Cortex of kidney (tissue), 1 donor: ENCODE measurements around the gene TJP3.
A peak's percentile ranks its signal among the peaks of the same experiment; 100 is the strongest.

Source experiments
- DNase-seq: peaks from one replicate; lab custom pipeline; 2025; lab: John Stamatoyannopoulos, UW

TJP3 gene

DNA sequence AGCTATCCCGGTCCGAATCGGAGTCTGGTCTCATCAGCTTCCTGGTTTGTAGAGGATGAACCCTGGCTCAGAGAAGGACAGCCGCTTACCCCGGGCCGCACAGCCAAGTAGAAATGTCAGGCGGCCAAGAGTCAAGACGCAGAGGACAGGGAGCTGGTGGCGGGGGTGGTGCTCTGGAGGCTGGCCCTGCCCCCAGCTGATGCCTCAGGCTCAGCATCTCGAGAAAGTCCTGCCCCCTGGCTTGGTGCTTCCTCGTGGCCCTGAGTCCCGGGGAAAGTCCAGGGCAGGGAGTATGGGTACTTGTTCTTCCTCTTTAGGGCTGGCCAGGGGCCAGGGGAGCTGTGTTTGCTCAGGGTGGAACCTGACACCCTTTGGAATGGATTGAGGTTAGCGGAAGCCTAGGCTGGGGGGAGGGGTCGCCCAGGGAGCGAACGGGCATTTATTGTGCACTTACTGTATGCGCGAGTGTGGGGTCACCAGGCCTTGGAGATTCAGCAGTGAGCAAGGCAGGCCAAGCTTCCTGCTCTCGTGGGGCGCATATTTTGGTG lies 2.2 kb downstream of the TJP3 start:
- DNase-seq, result no peak

DNA sequence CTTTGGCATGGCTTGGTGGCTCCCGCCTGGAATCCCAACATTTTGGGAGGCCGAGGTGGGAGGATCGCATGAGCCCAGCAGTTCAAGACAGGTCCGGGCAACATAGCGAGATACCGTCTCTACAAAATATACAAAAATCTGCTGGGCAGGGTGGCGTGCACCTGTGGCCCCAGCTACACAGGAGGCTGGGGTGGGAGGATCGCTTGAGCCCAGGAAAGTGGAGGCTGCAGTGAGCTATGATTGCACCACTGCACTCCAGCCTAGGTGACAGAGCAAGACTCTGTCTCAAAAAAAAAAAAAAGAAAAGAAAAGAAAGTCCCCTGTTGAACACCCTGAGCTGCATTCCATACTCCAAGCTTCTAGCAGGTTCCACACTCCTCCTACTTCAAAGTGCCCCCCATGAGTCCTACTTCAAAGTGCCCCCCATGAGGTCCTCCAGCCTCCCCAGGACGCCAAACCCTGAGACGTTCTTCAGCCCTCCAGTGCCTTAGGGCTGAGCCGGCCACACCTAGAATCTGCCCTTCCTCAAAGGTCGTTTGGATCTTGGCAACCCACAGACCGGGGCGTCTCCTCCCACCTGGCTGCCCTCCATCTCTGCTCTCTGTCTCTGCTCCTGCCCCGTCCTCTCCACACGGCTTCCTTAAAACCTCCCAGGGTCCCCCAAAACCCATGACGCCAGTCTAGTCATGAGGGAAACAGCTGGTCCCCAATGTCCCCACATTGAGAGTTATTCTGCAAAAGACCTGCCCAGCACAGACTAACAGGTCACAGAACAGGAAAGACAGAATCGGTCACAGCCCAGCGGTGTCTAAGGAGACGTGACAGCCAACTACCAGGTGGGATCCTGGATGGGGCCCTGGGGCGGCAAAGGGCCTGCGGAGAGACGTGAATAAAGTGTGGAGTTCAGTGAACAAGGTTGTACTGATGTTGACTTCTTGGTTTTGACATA lies 4.8 kb downstream of the TJP3 start:
- no peak for DNase-seq

DNA sequence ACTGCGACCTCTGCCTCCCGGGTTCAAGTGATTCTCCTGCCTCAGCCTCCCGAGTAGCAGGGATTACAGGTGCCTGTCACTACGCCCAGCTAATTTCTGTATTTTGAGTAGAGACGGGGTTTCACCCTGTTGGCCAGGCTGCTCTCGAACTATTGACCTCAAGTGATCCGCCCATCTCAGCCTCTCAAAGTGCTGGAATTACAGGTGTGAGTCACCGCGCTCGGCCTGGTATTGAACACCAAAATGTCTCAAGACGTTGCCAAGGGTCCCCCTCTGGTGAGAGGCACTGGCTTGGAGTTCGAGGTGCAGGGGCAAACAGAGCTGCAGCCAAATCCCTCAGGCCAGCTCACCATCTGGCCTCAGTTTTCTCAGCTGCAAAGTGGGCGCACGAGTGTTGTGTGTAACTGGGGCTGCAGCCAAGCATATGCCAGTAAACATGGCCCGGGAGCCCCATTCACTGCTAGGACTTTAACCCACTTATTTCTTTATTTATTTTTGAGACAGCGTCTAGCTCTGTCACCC lies 8.0 kb downstream of the TJP3 start:
- DNase-seq, result no peak

DNA sequence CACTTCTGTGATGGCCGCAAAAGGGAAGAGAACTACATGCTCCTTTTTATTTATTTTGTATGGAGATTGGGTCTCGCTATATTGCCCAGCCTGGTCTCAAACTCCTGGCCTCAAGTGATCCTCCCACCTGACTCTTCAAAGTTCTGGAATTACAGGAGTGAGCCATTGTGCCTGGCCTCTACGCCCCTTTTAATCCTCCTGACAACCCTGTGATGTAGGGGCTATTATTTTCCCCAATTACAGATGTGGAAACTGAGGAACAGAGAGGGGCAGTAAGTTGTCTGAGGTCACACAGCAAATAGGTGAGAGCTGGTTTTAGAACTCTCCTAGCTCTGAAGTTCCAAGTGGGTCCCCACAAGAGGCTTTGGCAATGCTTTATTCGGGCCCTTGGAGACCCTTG lies 11.7 kb downstream of the TJP3 start:
- DNase-seq, result no peak

DNA sequence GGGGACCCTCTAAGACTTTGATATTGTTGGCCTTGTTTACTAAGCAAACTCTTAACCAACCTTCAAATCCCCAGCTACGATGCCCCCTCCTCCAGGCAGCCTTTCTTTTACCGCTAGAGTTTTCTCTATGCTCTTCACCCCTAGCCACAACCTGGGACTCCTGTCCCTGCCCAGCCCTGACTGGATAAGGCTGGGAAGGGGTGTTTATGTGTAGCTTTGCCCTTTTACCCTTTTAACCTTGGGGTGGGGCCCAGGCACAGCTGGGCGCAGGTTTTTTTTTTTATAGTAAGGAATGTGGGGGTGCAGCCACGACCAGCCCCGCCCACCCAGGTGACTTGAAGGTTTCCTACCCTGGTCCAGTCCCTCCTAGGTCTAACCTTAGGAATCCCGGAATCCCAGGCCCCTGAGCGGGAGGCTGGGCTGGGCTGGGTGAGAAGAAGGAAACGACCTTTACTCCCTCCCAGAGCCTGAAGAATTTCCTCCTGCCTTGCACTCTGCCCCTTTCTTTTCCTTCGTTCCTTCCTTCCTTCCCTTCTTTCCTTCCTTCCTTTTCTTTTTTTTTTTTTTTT lies 12.2 kb downstream of the TJP3 start:
- DNase-seq, result no peak

DNA sequence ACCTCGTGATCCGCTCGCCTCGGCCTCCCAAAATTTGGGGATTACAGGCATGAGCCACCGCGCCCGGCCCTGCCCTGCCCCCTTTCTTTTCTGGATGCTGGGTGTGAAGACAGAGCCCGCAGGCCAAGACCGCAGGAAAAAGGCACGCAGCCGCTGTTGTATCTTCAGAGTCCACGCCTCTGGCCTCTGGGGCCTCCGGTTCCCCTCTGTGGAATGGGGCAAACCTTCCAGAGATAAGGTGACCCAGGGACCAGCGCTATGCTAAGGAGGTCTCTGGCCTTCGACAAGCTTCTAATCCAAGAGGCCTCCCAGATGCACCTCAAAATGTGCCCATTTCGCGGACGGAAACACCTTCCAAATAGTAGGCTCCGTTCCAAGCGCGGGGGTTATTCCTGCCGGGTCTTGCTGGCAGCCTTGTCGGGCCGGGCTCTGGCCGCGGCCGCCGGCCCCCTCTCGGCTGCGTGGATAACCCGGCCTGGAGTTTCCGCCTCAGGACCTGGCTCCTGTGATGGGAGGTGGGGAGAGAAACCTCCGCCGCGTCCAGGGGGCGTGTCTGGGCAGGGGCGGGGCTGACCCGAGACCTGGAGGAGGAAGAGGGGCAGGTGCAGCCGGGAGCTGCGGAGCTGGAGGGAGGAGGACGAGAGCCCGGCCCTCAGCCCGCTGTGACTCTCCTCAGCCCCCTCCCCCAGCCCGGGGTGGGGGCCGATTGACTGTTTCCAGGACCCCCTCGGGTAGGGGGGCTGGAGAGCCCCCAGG lies 13.1 kb downstream of the TJP3 start:
- peak; percentile 66 for DNase-seq

DNA sequence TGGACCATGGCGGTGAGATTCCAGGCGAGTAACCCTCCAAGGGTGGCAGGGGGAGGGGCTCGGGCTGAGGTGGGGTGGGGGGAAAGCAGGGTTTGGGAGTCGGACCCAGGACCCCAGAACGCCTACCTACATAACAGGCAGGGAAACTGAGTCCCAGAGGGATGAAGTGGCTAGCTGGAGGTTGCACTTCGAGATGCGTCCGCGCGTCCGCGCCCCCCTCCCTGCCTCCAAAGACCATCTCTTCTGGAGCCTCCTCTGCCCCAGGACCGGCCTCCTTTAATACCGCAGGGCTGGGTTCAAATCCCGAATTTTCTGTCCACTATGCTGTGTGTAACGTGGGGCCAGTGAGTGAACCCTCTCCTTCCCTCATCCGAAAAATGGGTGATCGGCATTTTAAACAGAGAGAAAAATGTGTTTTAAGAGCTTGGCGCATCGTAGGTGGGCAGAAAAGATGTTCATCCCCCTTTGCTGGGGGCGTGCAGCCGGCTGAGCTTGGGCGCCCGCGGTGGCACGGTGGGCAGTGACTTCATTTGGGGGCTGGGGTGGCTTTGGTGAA lies 13.8 kb downstream of the TJP3 start:
- no peak for DNase-seq

DNA sequence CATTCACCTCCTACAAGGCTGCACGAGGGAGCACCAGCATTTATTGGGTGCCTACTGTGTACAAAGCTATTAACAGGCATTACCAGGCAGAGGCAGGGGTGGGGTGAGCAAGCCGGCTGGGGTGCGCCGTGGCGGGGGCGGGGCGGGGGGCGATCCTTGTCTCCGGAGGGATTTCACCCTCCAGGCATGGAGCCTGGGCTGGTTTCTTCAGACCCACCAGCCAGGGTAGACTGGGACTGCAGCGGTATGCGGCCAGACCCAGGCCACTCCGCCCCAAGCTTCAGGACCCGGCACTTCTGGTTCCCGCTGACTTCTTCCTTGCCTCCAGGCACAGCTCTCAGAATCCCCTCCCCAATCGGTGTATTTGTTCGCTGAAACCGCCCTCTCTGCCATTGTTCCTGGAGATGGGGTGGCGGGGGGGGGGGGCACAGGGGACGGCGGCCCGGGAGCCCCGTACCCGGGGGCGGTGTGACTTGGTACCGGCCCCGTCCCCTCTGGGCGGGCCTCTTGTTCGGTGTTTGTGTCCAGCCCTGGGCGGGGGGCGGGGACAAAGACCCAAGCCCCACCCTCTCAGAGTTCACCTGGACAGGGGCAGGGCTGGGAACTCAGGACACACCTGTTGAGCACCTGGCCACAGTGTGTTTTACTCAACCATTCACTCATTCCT lies 14.4 kb downstream of the TJP3 start:
- no peak for DNase-seq

DNA sequence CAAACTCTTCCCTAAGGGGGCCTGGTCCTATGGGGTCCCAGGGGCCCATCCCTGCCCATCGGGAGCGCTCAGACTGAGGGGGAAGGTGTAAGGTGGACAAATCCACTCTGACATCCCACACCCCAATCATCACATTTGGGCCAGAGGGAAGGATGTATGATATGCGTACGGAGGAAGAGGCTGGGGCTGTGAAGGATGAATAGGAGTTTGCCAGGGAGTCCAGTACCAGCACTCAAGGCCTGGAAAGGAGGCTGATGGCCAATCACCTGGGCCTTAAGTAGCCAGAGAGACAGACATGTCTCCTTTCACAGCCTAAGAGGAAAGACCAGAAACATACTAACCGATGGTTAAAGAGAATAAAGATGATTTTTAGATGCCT lies 14.9 kb downstream of the TJP3 start:
- DNase-seq, result no peak

DNA sequence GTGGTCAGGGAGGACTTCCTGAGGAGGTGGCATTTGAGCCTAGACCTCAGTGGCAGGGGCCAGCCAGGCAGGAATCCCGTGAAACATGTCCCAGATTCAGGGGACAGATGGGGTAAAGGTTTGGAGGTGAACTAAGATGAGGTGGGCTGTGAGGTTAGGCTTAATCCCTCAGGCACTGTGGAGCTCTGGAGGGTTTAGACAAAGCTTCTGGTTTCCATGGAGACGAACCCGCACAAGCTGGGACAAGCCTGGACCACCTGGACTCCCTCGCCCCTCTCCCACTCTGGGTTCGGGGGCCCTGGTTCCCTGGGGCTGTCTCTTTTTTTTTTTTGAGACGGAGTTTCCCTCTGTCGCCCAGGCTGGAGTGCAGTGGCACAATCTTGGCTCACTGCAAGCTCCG lies 15.7 kb downstream of the TJP3 start:
- no peak for DNase-seq

DNA sequence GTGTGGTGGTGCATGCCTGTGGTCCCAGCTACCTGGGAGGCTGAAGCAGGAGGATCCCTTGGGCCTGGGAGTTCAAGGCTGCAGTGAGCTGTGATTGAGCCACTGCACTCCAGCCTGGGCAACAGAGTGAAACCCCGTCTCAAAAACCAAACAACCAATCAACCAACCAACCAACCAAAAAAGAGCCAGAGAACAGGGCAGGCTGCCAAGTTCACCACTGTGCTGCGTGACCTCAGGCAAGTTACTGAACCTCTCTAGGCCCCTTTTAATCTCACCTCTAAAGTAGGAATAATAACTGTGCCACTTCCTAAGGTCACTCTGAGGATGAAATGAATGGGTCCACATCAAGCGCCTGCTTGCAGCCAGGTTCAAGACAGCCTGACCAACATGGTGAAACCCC lies 16.9 kb downstream of the TJP3 start:
- no peak for DNase-seq

DNA sequence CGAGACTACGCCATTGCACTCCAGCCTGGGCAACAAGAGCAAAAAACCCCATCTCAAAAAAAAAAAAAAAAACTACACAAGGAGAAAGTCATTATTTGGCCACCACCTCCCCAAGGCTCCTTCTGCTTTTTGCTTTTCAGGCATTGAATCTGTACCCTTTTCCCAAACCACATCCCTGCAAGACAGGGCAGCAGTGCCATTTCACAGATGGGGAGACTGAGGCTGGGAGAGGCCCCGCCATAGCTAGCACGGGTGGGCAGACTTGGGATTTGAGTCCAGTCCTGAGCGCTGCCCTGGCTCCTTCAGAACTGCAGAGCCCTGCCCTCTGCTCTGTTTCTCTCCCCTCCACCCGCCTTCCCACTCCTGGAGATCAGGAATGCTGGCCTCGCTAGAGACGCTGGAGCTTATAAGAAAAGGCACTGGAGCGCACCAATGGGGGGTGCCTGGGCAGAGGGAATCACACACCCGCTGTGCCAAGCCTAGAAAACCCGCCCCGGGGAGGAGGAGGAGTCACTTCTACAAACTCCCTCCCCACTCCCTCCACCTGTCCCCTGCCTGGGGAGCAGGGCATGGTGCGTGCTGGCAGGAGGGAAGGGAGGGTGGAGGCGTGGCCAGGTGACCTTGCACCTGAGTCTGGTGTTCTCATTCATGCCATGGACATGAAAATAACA lies 17.6 kb downstream of the TJP3 start:
- no peak for DNase-seq

DNA sequence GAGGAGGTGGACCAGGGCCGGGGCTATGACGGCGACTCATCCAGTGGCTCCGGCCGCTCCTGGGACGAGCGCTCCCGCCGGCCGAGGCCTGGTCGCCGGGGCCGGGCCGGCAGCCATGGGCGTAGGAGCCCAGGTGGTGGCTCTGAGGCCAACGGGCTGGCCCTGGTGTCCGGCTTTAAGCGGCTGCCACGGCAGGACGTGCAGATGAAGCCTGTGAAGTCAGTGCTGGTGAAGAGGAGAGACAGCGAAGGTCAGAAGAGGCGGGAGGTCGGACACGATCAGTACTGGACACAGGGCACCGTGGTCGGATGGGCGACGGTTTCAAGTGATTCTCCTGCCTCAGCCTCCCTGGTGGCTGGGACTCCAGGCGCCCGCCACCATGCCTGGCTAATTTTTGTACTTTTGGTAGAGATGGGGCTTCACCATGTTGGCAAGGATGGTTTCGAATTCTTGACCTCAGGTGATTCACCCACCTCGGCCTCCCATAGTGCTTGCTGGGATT lies 22.3 kb downstream of the TJP3 start:
- no peak for DNase-seq

DNA sequence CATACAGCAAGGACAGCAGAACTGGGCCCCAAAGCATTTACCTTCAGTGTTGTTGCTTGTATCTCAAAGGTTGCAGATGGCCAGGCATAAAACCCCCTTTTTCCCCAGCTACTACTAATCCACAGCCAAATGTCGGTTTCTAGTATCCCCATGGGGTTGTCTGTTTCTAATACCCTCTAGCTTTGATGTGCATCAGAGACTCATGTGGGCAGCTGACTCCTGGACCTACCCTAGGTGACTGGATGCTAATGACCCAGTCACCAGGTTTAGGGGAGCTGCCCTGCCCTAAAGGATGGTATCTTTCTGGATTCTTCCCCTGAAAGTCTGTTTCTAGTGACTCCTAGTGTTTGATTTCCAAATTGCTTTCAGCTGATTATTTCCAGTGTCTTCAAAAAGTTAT lies 23.9 kb downstream of the TJP3 start:
- no peak for DNase-seq

DNA sequence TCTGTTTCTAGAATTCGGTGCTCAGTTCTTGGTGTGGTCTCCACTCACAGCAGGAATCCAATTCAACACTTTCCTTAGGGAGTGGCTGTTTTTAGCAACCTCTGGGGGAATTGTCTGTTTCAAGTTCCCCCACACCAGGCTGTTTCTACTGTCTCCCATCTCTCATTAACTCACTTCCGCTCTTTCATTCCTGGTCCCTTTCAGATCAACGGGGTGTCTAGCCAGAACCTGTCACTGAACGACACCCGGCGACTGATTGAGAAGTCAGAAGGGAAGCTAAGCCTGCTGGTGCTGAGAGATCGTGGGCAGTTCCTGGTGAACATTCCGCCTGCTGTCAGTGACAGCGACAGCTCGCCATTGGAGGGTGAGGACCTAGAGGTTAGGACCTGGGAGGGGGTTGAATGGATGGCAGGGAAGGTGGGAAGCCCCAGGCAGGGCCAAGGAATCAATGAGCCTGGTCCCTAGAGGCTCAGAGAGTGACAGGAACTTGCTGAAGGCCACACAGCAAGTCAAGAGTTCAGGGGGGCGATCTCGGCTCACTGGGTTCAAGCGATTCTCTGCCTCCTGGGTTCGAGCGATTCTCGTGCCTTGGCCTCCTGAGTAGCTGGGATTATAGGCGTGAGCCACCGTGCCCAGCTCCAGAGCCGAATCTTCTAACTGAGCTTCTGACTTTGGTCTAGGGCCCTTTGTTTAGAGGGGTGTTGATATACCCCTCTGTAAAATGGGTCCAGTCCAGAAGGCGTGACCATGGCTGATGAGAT lies 25.5 kb downstream of the TJP3 start:
- no peak for DNase-seq

DNA sequence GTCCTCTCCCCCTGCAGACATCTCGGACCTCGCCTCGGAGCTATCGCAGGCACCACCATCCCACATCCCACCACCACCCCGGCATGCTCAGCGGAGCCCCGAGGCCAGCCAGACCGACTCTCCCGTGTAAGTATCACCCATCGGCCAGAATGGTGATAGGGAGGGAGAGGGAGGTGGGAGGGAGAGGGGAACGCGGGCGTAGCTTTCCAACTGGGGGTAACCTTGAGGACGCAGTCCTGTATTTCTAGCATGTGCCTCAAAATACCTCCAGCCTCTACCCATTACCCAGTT lies 26.1 kb downstream of the TJP3 start:
- no peak for DNase-seq

DNA sequence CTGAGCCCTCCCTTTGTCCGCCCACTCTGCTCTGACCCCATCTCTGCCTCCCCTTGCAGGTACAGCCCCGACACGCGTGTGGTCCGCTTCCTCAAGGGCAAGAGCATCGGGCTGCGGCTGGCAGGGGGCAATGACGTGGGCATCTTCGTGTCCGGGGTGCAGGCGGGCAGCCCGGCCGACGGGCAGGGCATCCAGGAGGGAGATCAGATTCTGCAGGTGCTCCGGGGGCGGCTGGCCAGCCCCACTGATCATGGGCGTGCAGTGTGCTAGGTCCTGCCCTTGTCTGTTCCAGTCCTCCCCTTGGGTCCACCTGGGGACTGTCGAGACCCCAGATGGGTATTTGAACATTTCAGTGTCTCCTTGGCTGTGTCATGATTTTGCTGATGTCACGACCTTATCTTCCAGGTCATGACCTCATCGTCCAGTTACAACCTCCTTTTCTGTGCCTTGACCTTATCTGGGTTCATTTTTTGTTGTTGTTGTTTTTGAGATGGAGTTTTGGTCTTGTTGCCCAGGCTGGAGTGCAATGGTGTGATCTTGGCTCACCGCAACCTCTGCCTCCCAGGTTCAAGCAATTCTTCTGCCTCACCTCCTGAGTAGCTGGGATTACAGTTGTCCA lies 28.0 kb downstream of the TJP3 start:
- no peak for DNase-seq

DNA sequence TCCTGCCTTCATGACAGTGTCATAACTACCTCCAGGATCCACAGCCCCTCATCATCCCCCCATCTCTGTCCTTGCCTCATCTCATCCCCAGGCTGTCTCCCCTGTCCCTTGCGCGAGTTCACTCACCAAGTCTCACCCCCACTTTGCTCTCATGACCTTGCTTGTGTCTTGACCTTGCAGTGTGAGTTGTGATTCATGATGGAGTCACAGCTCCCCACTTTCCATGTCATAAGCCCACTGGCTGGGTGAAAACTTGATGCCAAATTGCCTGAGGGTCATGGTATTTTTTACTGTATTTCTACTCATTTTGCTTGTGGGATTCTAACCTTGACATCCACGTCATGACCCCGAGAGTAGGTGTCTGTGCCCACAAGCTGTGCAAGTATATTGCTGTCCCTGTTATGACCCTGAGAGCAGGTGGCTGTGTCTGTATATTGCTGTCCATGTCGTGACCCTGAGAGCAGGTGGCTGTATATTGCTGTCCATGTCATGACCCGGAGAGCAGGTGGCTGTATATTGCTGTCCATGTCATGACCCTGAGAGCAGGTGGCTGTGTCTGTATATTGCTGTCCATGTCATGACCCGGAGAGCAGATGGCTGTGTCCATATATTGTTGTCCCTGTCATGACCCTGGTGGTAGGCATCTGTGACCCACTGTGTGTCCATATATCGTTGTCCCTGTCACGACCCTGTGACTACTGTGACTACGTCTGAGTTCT lies 29.5 kb downstream of the TJP3 start:
- DNase-seq, result no peak
